Kidney (tissue), 14 donors: ENCODE measurements around the gene ABCC3. TPM values are rescaled to one million over a fixed set of nuclear protein-coding genes. Genes with fewer than 3 reads are reported as not detected.

Experiments used
- DNase-seq, 5 donors: peaks; one replicate each; pipeline ENCODE4 v3.0.0-alpha.2; 2013 to 2020
- FAIRE-seq: peaks from 2 replicates; lab custom pipeline; 2012; peaks lifted over from hg19 to GRCh38; lab: Jason Lieb, UNC
- H3K27ac ChIP-seq, 2 donors: one replicate each; pipeline ENCODE4 v1.7.0; 2013; ENCODE audit warnings: low read depth in 2 of 2, low read length in 2 of 2, inconsistent platforms in 1 of 2
- H3K27me3 ChIP-seq: one replicate; pipeline ENCODE4 v1.7.1; 2013; ENCODE audit warnings: low read length, inconsistent platforms; ENCODE audit not compliant: control insufficient read depth, insufficient read depth
- H3K36me3 ChIP-seq, 3 donors: one replicate each; pipeline versions ENCODE4 v1.7.0 to v1.7.1; 2013; ENCODE audit warnings: low read length in 3 of 3, control low read depth in 1 of 3, inconsistent platforms in 1 of 3; ENCODE audit not compliant: insufficient read depth in 3 of 3, control insufficient read depth in 2 of 3
- H3K4me1 ChIP-seq, 3 donors: one replicate each; pipeline versions ENCODE4 v1.7.0 to v1.7.1; 2013; ENCODE audit warnings: low read length in 3 of 3, inconsistent platforms in 1 of 3, low read depth in 1 of 3; ENCODE audit not compliant: control insufficient read depth in 2 of 3, insufficient read depth in 2 of 3
- H3K4me3 ChIP-seq, 3 donors: one replicate each; pipeline versions ENCODE4 v1.7.0 to v1.8.1; 2013; ENCODE audit warnings: low read length in 3 of 3, control low read depth in 1 of 3, inconsistent platforms in 1 of 3
- H3K9ac ChIP-seq, 3 donors: one replicate each; pipeline versions ENCODE4 v1.7.0 to v1.7.1; 2013; ENCODE audit warnings: low read length in 3 of 3, control low read depth in 1 of 3, inconsistent platforms in 1 of 3
- H3K9me3 ChIP-seq, 3 donors: one replicate each; pipeline versions ENCODE4 v1.7.0 to v1.7.1; 2013; ENCODE audit warnings: low read length in 3 of 3, control low read depth in 1 of 3, inconsistent platforms in 1 of 3; ENCODE audit not compliant: control insufficient read depth in 2 of 3, insufficient read depth in 1 of 3
- intact Hi-C: fragments of 100-400 bp; cut with DNase I; formaldehyde crosslinking; loops from one replicate; pipeline ENCODE4 v1.11.1; 2022
- polyA plus RNA-seq: library from polyadenylated mRNA; stranded (reverse); fragments of 350-450 nt; fragmentation: Illumina TruSeq; extraction: RNeasy Lipid Tissue Mini Kit (QIAGEN cat#74804); gene quantifications from one replicate; pipeline ENCODE4 v1.2.3, GENCODE V29; 2014; ENCODE audit warnings: low read depth, low replicate concordance; ENCODE audit not compliant: insufficient read depth
- total RNA-seq: library from RNA; stranded (reverse); fragmentation: NEBNext Ultra II Directional; extraction: Animal tissue kit (Norgen Biotek cat#: 25700); gene quantifications from one replicate; pipeline ENCODE4 v1.2.1, GENCODE V29; 2021
- TF ChIP-seq, protein P1 (sequence below): IDR thresholded peaks from 3 replicates; pipeline ENCODE4 v1.5.1; 2012; ENCODE audit warnings: mild to moderate bottlenecking, moderate library complexity, borderline replicate concordance; ENCODE audit not compliant: insufficient read depth; ENCODE audit errors: extremely low read depth
- donor health status: control.
- donor health status: control.
- donor health status: control.
- donor health status: control.
- donor health status: control.
- donor health status: DM: yes; HTN: yes; CAD: no.
- donor health status: Normal renal cell carcinoma (clear cell type).

ABCC3 gene
- total and polyA plus RNA-seq, 2 donors from 2014 or later, result 9.3 to 156 TPM

DNA sequence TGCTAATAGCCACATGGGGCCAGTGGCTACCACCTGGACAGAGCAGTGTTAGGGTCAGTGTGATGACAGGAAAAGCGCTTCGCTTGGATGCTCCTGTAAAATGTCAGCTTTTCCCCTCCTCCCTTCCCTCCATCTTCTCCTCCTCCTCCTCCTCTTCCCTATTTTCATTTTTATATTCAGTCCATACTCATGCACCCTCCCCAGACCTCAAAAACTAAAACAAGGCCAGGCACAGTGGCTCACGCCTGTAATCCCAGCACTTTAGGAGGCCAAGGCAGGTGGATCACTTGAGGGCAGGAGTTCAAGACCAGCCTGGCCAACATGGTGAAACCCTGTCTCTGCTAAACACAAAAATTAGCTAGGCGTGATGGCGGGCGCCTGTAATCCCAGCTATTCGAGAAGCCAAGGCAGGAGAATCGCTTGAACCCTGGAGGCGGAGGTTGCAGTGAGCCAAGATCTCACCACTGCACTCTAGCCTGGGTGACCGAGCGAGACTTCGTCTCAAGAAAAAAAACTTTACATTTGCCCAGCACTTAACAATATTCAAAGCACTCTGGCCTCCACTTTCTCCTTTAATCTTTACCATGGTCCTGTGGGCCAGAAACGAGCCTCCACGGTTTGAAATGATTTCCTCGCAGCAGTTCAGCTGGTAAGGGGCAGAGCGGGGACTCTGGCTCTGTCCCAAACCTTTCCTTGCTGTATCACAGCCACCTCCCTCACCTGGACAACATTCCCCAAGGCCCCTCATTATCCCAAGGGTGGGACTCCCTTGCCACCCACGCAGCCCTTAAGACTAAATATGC, 51.2 kb downstream of the ABCC3 start:
- H3K27ac ChIP-seq, result peak overlapping the region; percentile 57 to 78
- FAIRE-seq, result no peak

DNA sequence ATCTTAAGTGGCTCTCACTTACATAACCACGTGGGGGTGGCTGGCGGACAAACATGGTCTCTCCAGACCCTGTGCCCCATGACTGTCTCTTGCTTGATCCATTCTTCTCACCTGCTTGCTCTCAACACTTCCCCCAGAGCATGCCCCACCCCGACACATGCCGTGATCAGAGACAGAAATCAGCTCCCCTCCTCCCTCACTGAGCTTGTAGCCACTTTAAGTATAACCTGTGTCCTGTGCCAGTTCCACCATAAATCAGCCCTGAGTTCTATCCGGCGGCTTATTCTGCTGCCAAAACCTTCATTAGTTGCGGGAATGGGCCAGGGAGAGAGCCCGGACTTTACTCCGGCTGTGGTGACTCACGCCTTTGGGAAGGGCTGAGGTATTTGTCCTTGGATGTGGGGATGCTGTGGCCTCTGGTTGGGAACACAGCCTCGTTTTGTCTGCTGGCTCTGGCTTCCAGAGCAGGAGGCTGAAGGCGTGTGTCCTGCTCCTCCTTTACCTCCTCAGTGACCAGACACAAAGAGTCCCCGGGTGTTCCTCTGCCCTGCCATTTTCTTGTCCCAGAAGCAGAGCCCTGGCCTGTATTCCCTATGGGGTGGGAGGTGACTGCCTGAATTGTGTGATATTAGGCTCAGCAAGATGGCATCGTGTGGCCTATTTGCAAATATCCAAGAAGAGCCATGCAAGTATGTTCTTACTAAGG, 52.0 kb downstream of the ABCC3 start:
- H3K4me1 ChIP-seq, result peaks cover 3 to 28% (median 24%) of the 10 kb centered on the region in 3 donors
- no peaks in the 10 kb centered on the region for H3K27me3 ChIP-seq
- DNase-seq, result peak in 3 of 5 donors; percentile 44 to 85 (median 45)
- peak overlapping the region in 1 of 3 donors; percentile 55 for H3K9ac ChIP-seq
- H3K4me3 ChIP-seq, result no peak overlapping the region
- TF ChIP-seq, protein P1, sequence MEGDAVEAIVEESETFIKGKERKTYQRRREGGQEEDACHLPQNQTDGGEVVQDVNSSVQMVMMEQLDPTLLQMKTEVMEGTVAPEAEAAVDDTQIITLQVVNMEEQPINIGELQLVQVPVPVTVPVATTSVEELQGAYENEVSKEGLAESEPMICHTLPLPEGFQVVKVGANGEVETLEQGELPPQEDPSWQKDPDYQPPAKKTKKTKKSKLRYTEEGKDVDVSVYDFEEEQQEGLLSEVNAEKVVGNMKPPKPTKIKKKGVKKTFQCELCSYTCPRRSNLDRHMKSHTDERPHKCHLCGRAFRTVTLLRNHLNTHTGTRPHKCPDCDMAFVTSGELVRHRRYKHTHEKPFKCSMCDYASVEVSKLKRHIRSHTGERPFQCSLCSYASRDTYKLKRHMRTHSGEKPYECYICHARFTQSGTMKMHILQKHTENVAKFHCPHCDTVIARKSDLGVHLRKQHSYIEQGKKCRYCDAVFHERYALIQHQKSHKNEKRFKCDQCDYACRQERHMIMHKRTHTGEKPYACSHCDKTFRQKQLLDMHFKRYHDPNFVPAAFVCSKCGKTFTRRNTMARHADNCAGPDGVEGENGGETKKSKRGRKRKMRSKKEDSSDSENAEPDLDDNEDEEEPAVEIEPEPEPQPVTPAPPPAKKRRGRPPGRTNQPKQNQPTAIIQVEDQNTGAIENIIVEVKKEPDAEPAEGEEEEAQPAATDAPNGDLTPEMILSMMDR, result no peak
- intact Hi-C loops, result loop anchor here (10.0 kb wide), 1 partner anchor 52 kb away; the partner anchor contains the start of gene ABCC3
- H3K27ac ChIP-seq, result peak overlapping the region; percentile 63 to 78
- no peaks in the 10 kb centered on the region for H3K36me3 ChIP-seq
- FAIRE-seq, result no peak
- H3K9me3 ChIP-seq, result no peaks in the 10 kb centered on the region

More for the DNA sequence above, 51.2 kb downstream of the ABCC3 start:
- no peaks in the 10 kb centered on the region for H3K36me3 ChIP-seq
- TF ChIP-seq, protein P1, result no peak
- peaks cover 3 to 26% (median 17%) of the 10 kb centered on the region in 3 donors for H3K4me1 ChIP-seq
- intact Hi-C loops, result loop anchor here (10.0 kb wide), 1 partner anchor 51 kb away; the partner anchor contains the start of gene ABCC3
- H3K9ac ChIP-seq, result peak overlapping the region in 1 of 3 donors; percentile 55
- H3K9me3 ChIP-seq, result no peaks in the 10 kb centered on the region
- H3K4me3 ChIP-seq, result no peak overlapping the region
- DNase-seq, result peak in 1 of 5 donors; percentile 42
- no peaks in the 10 kb centered on the region for H3K27me3 ChIP-seq

DNA sequence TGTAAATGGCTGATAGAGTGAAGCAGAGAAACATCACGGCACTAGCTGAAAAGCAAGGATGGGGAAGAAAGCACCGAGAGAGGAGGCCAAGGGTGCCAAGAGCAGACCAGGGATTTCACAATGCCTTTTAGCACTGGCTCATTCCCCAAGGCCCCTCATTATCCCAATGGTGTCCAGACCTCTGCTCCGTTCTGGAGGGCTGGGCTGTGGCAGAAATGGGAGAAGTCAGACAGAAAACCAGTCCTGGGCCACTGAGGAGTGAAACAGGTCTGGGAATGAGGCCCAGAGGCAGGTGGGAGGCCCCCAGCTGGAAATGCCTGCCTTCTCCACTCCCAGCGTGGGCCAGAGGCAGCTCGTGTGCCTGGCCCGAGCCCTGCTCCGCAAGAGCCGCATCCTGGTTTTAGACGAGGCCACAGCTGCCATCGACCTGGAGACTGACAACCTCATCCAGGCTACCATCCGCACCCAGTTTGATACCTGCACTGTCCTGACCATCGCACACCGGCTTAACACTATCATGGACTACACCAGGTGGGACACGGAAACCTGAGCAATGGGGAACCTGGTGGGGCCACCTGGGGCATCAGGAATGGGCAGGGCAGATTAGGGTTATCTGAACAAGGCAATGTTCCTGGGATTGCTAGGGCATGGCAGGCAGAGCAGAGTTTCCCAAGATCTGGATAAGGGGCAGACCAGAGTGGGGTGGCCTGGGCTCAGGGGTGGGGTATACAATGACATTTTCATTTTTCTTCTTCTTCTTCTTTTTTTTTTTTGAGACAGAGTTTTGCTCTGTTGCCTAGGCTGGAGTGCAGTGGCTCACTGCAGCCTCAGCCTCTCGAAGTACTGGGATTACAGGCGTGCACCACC, 52.8 kb downstream of the ABCC3 start:
- H3K36me3 ChIP-seq, result no peaks in the 10 kb centered on the region
- H3K27me3 ChIP-seq, result no peaks in the 10 kb centered on the region
- intact Hi-C loops, result loop anchor here (10.0 kb wide), 1 partner anchor 53 kb away; the partner anchor contains the start of gene ABCC3
- peak overlapping the region in 1 of 2 donors; percentile 63 for H3K27ac ChIP-seq
- no peak overlapping the region for H3K9ac ChIP-seq
- H3K4me3 ChIP-seq, result no peak overlapping the region
- FAIRE-seq (no peak), DNase-seq (peak in 3 of 5 donors; percentile 31 to 66 (median 39))
- TF ChIP-seq, protein P1, result no peak
- H3K9me3 ChIP-seq, result no peaks in the 10 kb centered on the region
- H3K4me1 ChIP-seq, result peaks cover 3 to 33% (median 32%) of the 10 kb centered on the region in 3 donors
